CD4-positive, alpha-beta T cell (primary cell): ENCODE measurements around the gene ZNF524. TPM values are rescaled to one million over a fixed set of nuclear protein-coding genes. Genes with fewer than 3 reads are reported as not detected.
A peak's percentile ranks its signal among the peaks of the same experiment; 100 is the strongest.

Experiments
- ATAC-seq: fragments of 200-7000 bp; cut with Tn5 transposase; one replicate; pipeline ENCODE4 v1.10.0; 2022; ENCODE audit warnings: mild to moderate bottlenecking; ENCODE audit not compliant: poor library complexity
- CTCF ChIA-PET: fragments of 350-600 bp; sonication (Branson Sonifier 250); formaldehyde crosslinking; loops from one replicate; lab custom pipeline; 2021; ENCODE audit warnings: antibody characterized with exemption, inconsistent platforms; lab: Charles Lee
- POLR2A ChIA-PET: fragments of 350-600 bp; sonication (Branson Sonifier 250); formaldehyde crosslinking; loops from one replicate; lab custom pipeline; 2021; ENCODE audit warnings: antibody characterized with exemption, inconsistent platforms; lab: Charles Lee
- DNase-seq, 14 experiments: peaks; one replicate each; pipeline ENCODE4 v3.0.0-alpha.2; 2013 to 2020; ENCODE audit warnings: mixed read lengths in 2 of 14
- H3K27ac ChIP-seq, 2 donors: one replicate each; pipeline versions ENCODE4 v1.5.1 to v1.7.0; 2013; ENCODE audit warnings: low read length in 2 of 2, low read depth in 1 of 2, mild to moderate bottlenecking in 1 of 2
- H3K27me3 ChIP-seq, 2 experiments: 1 replicate in 1 of 2; 2 replicates in 1 of 2; pipeline versions ENCODE4 v1.6.1 to v1.7.0; 2013; ENCODE audit warnings: low read length in 2 of 2, control low read depth in 1 of 2, mild to moderate bottlenecking in 1 of 2, moderate library complexity in 1 of 2; ENCODE audit not compliant: insufficient read depth in 2 of 2, control insufficient read depth in 1 of 2
- H3K36me3 ChIP-seq: one replicate; pipeline ENCODE4 v1.6.1; 2013; ENCODE audit warnings: low read length, control low read depth; ENCODE audit not compliant: insufficient read depth
- H3K4me1 ChIP-seq: one replicate; pipeline ENCODE4 v1.6.1; 2013; ENCODE audit warnings: low read length, control low read depth; ENCODE audit not compliant: insufficient read depth
- H3K4me3 ChIP-seq: one replicate; pipeline ENCODE4 v1.5.1; 2013; ENCODE audit warnings: mild to moderate bottlenecking, low read length, moderate library complexity
- H3K9me3 ChIP-seq, 2 experiments: 1 replicate in 1 of 2; 2 replicates in 1 of 2; pipeline versions ENCODE4 v1.6.1 to v1.7.0; 2013; ENCODE audit warnings: low read length in 2 of 2, mild to moderate bottlenecking in 2 of 2, control low read depth in 1 of 2, moderate library complexity in 1 of 2; ENCODE audit not compliant: control insufficient read depth in 1 of 2, insufficient read depth in 1 of 2
- H3K27ac Mint-ChIP-seq: one replicate; pipeline ENCODE4 v1.8.0; 2020; ENCODE audit warnings: mixed read lengths
- H3K27me3 Mint-ChIP-seq: one replicate; pipeline ENCODE4 v1.8.0; 2021; ENCODE audit warnings: mixed read lengths
- H3K36me3 Mint-ChIP-seq: one replicate; pipeline ENCODE4 v1.8.0; 2021; ENCODE audit warnings: low read depth, mixed read lengths
- H3K4me1 Mint-ChIP-seq: one replicate; pipeline ENCODE4 v1.8.0; 2021; ENCODE audit warnings: low read depth, mixed read lengths
- H3K4me3 Mint-ChIP-seq: one replicate; pipeline ENCODE4 v1.8.0; 2020; ENCODE audit warnings: mild to moderate bottlenecking, mixed read lengths
- H3K9me3 Mint-ChIP-seq: one replicate; pipeline ENCODE4 v1.8.0; 2020; ENCODE audit warnings: mixed read lengths
- intact Hi-C, 2 experiments: fragments of 100-400 bp; cut with DNase I in 1 of 2; cut with micrococcal nuclease in 1 of 2; formaldehyde crosslinking; loops; one replicate each; pipeline versions ENCODE4 v1.15.1 to v1.9.0; 2023 to 2025; cut with DNase I, micrococcal nuclease
- total RNA-seq, 174 experiments: library from RNA in 2 of 174; stranded (reverse) in 2 of 174; gene quantifications; one replicate each; pipeline ENCODE4 v1.2.3 and lab custom pipeline; 2021 to 2026
- TF ChIP-seq, protein P1 (sequence below): fragments of 200-600 bp; IDR thresholded peaks from one replicate; pipeline ENCODE4 v1.8.0; 2022; ENCODE audit warnings: antibody characterized with exemption, mild to moderate bottlenecking

Gene ZNF524
- total RNA-seq, 2 experiments from 2014 or later: 9.6 to 10.3 TPM

GRCh38 chr19:55593096-55593772, 6.9 kb upstream of the ZNF524 start:
- DNase-seq (no peak), ATAC-seq (no peak)
- H3K27ac ChIP-seq: no peak overlapping the region
- H3K4me1 ChIP-seq: peaks cover 6% of the 10 kb centered on the region
- TF ChIP-seq, protein P1, sequence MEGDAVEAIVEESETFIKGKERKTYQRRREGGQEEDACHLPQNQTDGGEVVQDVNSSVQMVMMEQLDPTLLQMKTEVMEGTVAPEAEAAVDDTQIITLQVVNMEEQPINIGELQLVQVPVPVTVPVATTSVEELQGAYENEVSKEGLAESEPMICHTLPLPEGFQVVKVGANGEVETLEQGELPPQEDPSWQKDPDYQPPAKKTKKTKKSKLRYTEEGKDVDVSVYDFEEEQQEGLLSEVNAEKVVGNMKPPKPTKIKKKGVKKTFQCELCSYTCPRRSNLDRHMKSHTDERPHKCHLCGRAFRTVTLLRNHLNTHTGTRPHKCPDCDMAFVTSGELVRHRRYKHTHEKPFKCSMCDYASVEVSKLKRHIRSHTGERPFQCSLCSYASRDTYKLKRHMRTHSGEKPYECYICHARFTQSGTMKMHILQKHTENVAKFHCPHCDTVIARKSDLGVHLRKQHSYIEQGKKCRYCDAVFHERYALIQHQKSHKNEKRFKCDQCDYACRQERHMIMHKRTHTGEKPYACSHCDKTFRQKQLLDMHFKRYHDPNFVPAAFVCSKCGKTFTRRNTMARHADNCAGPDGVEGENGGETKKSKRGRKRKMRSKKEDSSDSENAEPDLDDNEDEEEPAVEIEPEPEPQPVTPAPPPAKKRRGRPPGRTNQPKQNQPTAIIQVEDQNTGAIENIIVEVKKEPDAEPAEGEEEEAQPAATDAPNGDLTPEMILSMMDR: no peak
- no peak overlapping the region for H3K4me3 Mint-ChIP-seq
- POLR2A ChIA-PET: no interaction called here
- no peak overlapping the region for H3K4me3 ChIP-seq
- intact Hi-C loops: no loop called here
- H3K9me3 ChIP-seq: no peaks in the 10 kb centered on the region
- H3K27me3 Mint-ChIP-seq: no peaks in the 10 kb centered on the region
- CTCF ChIA-PET: no interaction called here
- H3K4me1 Mint-ChIP-seq: peaks cover 12% of the 10 kb centered on the region
- H3K36me3 ChIP-seq: peaks cover 29% of the 10 kb centered on the region
- H3K36me3 Mint-ChIP-seq: peaks cover 37% of the 10 kb centered on the region
- H3K9me3 Mint-ChIP-seq: no peaks in the 10 kb centered on the region
- no peaks in the 10 kb centered on the region for H3K27me3 ChIP-seq
- no peak overlapping the region for H3K27ac Mint-ChIP-seq

GRCh38 chr19:55594996-55595545, 5.0 kb upstream of the ZNF524 start:
- peaks cover 12% of the 10 kb centered on the region for H3K4me1 Mint-ChIP-seq
- POLR2A ChIA-PET: no interaction called here
- DNase-seq (no peak), ATAC-seq (no peak)
- no peaks in the 10 kb centered on the region for H3K9me3 Mint-ChIP-seq
- Histone ChIP-seq H3K4me3 (no peak overlapping the region), H3K36me3 (peaks cover 29% of the 10 kb centered on the region), H3K27ac (no peak overlapping the region), H3K27me3 (no peaks in the 10 kb centered on the region), H3K9me3 (no peaks in the 10 kb centered on the region), H3K4me1 (peaks cover 15% of the 10 kb centered on the region)
- CTCF ChIA-PET: interaction anchor here (1.0 kb wide), 1 partner anchor 38 kb away, joined by 3 read pairs; no protein-coding TSS in a partner anchor
- H3K36me3 Mint-ChIP-seq: peaks cover 52% of the 10 kb centered on the region
- no peak overlapping the region for H3K27ac Mint-ChIP-seq
- TF ChIP-seq, protein P1: no peak
- no peak overlapping the region for H3K4me3 Mint-ChIP-seq
- no peaks in the 10 kb centered on the region for H3K27me3 Mint-ChIP-seq
- intact Hi-C loops: loop anchor here (5.0 kb wide), 2 partner anchors 47 to 313 kb away; partner anchors contain the start of genes BRSK1 (in 1 of the 2), HSPBP1 (in 1 of the 2), ZNF580 (in 1 of the 2) and ZNF581 (in 1 of the 2)

- ATAC-seq (no peak), DNase-seq (no peak)
- no peaks in the 10 kb centered on the region for H3K27me3 ChIP-seq
- H3K36me3 ChIP-seq: peaks cover 29% of the 10 kb centered on the region
- H3K4me1 Mint-ChIP-seq: peaks cover 16% of the 10 kb centered on the region
- peak overlapping the region; percentile 18 for H3K4me3 Mint-ChIP-seq
- POLR2A ChIA-PET: no interaction called here
- intact Hi-C loops: loop anchor here (5.0 kb wide), 2 partner anchors 46 to 314 kb away; partner anchors contain the start of genes BRSK1 (in 1 of the 2), HSPBP1 (in 1 of the 2), ZNF580 (in 1 of the 2) and ZNF581 (in 1 of the 2)
- no peak overlapping the region for H3K27ac Mint-ChIP-seq
- H3K27ac ChIP-seq: no peak overlapping the region
- CTCF ChIA-PET: interaction anchor here (1.8 kb wide), 1 partner anchor 10 kb away, joined by 4 read pairs; no protein-coding TSS in a partner anchor
- no peaks in the 10 kb centered on the region for H3K9me3 Mint-ChIP-seq
- H3K4me3 ChIP-seq: no peak overlapping the region
- H3K27me3 Mint-ChIP-seq: no peaks in the 10 kb centered on the region
- H3K9me3 ChIP-seq: no peaks in the 10 kb centered on the region
- H3K4me1 ChIP-seq: peaks cover 23% of the 10 kb centered on the region
- TF ChIP-seq, protein P1: no peak
- H3K36me3 Mint-ChIP-seq: peaks cover 55% of the 10 kb centered on the region
These were observed 3.8 kb upstream of the ZNF524 start for GRCh38 chr19:55596304-55596703.
